GM23338 (cell line): ENCODE data around the gene TMEM175. TPM values are rescaled to one million over a fixed set of nuclear protein-coding genes. Genes with fewer than 3 reads are reported as not detected.

ENCODE experiments used
- CREB1 ChIP-seq: fragments of 250-450 bp; sonication (Bioruptor Pico); IDR thresholded peaks from 2 replicates; pipeline ENCODE4 v1.5.0; 2020; ENCODE audit warnings: low read depth, mild to moderate bottlenecking, moderate library complexity
- CTCF ChIP-seq, 2 experiments: fragments of 200-600 bp in 1 of 2; sonication (generic) in 1 of 2; conservative IDR thresholded peaks; 2 replicates each; pipeline versions ENCODE4 v1.5.1 to v1.6.1; 2016 to 2017; ENCODE audit warnings: antibody characterized with exemption in 2 of 2, low read depth in 2 of 2, mild to moderate bottlenecking in 2 of 2, moderate library complexity in 1 of 2
- ETS1 ChIP-seq: IDR thresholded peaks from 2 replicates; pipeline ENCODE4 v1.6.1; 2016; ENCODE audit warnings: antibody characterized with exemption
- EZH2phosphoT487 ChIP-seq: fragments of 200-600 bp; sonication (generic); IDR thresholded peaks from one replicate; pipeline ENCODE4 v1.8.1; 2018; ENCODE audit warnings: antibody characterized with exemption; ENCODE audit not compliant: unreplicated experiment
- JUNB ChIP-seq: IDR thresholded peaks from one replicate; pipeline ENCODE4 v1.6.1; 2016; ENCODE audit warnings: antibody characterized with exemption; ENCODE audit not compliant: unreplicated experiment
- STAT1 ChIP-seq: IDR thresholded peaks from one replicate; pipeline ENCODE4 v1.6.1; 2016; ENCODE audit warnings: antibody characterized with exemption; ENCODE audit not compliant: unreplicated experiment
- ZNF114 ChIP-seq: fragments of 250-450 bp; sonication (Bioruptor Pico); IDR thresholded peaks from 2 replicates; pipeline ENCODE4 v1.5.0; 2020; ENCODE audit warnings: mild to moderate bottlenecking, moderate library complexity
- ZNF331 ChIP-seq: fragments of 250-450 bp; sonication (Bioruptor Pico); IDR thresholded peaks from 2 replicates; pipeline ENCODE4 v1.5.0; 2020; ENCODE audit warnings: low read depth, mild to moderate bottlenecking, moderate library complexity
- polyA plus RNA-seq: library from polyadenylated mRNA; unstranded; fragments of >200 nt; fragmentation: Nextera tagmentation; extraction: Ambion mirVana; gene quantifications from 2 replicates; pipeline ENCODE4 v1.2.1, GENCODE V29; 2016
- total RNA-seq: library from RNA; depleted of rRNA; stranded (reverse); fragments of >200 nt; shearing (Covaris generic); gene quantifications from 2 replicates; pipeline ENCODE4 v1.2.3, GENCODE V29; 2014
- TF ChIP-seq, protein P1 (sequence below): fragments of 250-450 bp; sonication (Bioruptor Pico); IDR thresholded peaks from 2 replicates; pipeline ENCODE4 v1.5.0; 2020; ENCODE audit warnings: mild to moderate bottlenecking, moderate library complexity

The TMEM175 gene
- total and polyA plus RNA-seq, 2 experiments from 2014 or later = 8.0 to 11.4 TPM

GRCh38 chr4:990746-991367 lies 58.6 kb downstream of the TMEM175 start (continued):
- TF ChIP-seq, protein P1, sequence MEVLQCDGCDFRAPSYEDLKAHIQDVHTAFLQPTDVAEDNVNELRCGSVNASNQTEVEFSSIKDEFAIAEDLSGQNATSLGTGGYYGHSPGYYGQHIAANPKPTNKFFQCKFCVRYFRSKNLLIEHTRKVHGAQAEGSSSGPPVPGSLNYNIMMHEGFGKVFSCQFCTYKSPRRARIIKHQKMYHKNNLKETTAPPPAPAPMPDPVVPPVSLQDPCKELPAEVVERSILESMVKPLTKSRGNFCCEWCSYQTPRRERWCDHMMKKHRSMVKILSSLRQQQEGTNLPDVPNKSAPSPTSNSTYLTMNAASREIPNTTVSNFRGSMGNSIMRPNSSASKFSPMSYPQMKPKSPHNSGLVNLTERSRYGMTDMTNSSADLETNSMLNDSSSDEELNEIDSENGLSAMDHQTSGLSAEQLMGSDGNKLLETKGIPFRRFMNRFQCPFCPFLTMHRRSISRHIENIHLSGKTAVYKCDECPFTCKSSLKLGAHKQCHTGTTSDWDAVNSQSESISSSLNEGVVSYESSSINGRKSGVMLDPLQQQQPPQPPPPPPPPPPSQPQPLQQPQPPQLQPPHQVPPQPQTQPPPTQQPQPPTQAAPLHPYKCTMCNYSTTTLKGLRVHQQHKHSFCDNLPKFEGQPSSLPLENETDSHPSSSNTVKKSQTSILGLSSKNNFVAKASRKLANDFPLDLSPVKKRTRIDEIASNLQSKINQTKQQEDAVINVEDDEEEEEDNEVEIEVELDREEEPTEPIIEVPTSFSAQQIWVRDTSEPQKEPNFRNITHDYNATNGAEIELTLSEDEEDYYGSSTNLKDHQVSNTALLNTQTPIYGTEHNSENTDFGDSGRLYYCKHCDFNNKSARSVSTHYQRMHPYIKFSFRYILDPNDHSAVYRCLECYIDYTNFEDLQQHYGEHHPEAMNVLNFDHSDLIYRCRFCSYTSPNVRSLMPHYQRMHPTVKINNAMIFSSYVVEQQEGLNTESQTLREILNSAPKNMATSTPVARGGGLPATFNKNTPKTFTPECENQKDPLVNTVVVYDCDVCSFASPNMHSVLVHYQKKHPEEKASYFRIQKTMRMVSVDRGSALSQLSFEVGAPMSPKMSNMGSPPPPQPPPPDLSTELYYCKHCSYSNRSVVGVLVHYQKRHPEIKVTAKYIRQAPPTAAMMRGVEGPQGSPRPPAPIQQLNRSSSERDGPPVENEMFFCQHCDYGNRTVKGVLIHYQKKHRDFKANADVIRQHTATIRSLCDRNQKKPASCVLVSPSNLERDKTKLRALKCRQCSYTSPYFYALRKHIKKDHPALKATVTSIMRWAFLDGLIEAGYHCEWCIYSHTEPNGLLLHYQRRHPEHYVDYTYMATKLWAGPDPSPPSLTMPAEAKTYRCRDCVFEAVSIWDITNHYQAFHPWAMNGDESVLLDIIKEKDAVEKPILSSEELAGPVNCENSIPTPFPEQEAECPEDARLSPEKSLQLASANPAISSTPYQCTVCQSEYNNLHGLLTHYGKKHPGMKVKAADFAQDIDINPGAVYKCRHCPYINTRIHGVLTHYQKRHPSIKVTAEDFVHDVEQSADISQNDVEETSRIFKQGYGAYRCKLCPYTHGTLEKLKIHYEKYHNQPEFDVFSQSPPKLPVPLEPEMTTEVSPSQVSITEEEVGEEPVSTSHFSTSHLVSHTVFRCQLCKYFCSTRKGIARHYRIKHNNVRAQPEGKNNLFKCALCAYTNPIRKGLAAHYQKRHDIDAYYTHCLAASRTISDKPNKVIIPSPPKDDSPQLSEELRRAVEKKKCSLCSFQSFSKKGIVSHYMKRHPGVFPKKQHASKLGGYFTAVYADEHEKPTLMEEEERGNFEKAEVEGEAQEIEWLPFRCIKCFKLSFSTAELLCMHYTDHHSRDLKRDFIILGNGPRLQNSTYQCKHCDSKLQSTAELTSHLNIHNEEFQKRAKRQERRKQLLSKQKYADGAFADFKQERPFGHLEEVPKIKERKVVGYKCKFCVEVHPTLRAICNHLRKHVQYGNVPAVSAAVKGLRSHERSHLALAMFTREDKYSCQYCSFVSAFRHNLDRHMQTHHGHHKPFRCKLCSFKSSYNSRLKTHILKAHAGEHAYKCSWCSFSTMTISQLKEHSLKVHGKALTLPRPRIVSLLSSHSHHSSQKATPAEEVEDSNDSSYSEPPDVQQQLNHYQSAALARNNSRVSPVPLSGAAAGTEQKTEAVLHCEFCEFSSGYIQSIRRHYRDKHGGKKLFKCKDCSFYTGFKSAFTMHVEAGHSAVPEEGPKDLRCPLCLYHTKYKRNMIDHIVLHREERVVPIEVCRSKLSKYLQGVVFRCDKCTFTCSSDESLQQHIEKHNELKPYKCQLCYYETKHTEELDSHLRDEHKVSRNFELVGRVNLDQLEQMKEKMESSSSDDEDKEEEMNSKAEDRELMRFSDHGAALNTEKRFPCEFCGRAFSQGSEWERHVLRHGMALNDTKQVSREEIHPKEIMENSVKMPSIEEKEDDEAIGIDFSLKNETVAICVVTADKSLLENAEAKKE (CRISPR knock-in tag) = no peak
- no peak for TF ChIP-seq ETS1
- TF ChIP-seq ZNF114 (CRISPR knock-in tag) = no peak
- no peak for TF ChIP-seq CTCF (conservative IDR thresholded peaks at IDR 0.05; ENCODE audit: low read depth in 2 of 2)
- no peak for TF ChIP-seq CREB1 (CRISPR knock-in tag)
- TF ChIP-seq JUNB = no peak
- no peak for TF ChIP-seq EZH2phosphoT487
- no peak for TF ChIP-seq STAT1
- TF ChIP-seq ZNF331 (CRISPR knock-in tag) = no peak
